Stimulated activated CD4-positive, alpha-beta T cell treated with anti-CD3 and anti-CD28 coated beads, Interleukin-4, amount 100 ng/mL, for 4 hours (primary cell): ENCODE measurements around the gene NME2.

Experiments
- DNase-seq, 2 experiments: peaks; one replicate each; pipeline ENCODE4 v3.0.0-alpha.2; 2020

NME2 gene

DNA sequence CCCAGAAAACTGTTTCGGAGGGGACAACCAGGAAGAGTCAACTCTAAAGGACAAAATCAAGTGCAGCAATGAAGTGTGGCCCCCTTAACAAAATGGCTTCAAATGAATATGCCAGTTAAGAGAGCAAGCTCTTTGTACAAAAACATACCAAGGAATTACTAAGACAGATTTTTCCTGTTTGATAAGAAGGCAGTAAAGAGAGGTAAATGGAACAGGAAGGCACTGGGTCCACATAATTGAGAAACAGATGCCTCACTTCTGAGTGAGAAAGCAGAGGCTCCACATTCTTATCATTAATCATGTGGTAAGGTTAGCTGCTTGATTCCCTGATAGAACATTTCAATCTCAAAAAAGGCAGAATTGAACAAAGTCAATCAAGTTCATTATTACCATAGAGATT is 48.7 kb downstream of the NME2 start:
- DNase-seq, result no peak

DNA sequence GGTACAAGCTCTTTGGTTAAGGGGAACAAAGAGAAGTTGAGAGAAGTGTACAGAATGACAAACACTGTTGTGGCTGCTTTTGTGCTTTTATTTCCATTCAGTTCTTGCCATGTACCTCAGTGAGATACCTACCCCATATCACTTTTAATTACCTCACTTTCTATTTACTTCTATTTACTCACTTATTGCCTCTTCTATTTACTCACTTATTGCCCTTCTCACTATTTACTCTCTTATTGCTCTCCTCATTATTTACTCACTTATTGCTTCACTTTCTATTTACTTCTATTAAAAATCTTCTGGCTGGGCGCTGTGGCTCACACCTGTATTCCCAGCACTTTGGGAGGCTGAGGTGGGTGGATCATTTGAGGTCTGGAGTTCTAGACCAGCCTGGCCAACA is 51.7 kb downstream of the NME2 start:
- DNase-seq, result no peak

DNA sequence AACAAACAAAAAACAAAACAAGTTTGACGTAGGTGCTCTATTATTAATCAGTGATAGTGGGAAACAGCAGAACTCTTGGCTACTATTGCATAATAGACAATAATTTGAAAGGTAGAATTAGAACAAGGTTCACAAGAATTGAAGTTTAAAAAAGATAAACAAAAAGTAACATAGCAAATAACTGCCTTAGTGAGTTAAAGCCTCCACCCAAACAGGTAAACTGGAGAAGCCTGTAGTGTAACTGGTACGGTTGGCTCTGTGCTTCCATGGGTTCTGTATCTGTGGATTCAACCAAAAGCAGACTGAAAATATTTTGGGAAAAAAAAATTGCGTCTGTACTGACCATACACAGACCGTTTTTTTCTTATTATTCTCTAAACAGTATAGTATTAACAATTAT is 55.1 kb downstream of the NME2 start:
- no peak for DNase-seq
